ENCODE results near the gene ZNF516. TPM values are rescaled to one million over a fixed set of nuclear protein-coding genes. Genes with fewer than 3 reads are reported as not detected.

Gene ZNF516
- total RNA-seq, 3 donors from 2014 or later = 22.0 to 47.9 (median 23.2) TPM

- ATAC-seq = no peak
- intact Hi-C loops (cut with DNase I, micrococcal nuclease) = no loop called here
- no peak for TF ChIP-seq CTCF (IDR thresholded peaks at IDR 0.05)
- Histone ChIP-seq H3K36me3 (ENCODE audit: low read depth) (no peaks in the 10 kb centered on the region), H3K9me3 (no peaks in the 10 kb centered on the region), H3K4me3 (no peak overlapping the region), H3K4me1 (ENCODE audit: low read depth) (peaks cover 16% of the 10 kb centered on the region)
- DNase-seq = no peak
Observed at GRCh38 chr18:76472829-76473228, 22.2 kb downstream of the ZNF516 start.

- H3K4me3 ChIP-seq = no peak overlapping the region
- TF ChIP-seq CTCF (IDR thresholded peaks at IDR 0.05) = no peak
- no peaks in the 10 kb centered on the region for H3K36me3 ChIP-seq (ENCODE audit: low read depth)
- H3K4me1 ChIP-seq (ENCODE audit: low read depth) = peaks cover 9% of the 10 kb centered on the region
- ATAC-seq (no peak), DNase-seq (no peak)
- H3K9me3 ChIP-seq = no peaks in the 10 kb centered on the region
- intact Hi-C loops (cut with DNase I, micrococcal nuclease) = no loop called here
Observed at GRCh38 chr18:76471593-76471992, 23.4 kb downstream of the ZNF516 start.

DNA sequence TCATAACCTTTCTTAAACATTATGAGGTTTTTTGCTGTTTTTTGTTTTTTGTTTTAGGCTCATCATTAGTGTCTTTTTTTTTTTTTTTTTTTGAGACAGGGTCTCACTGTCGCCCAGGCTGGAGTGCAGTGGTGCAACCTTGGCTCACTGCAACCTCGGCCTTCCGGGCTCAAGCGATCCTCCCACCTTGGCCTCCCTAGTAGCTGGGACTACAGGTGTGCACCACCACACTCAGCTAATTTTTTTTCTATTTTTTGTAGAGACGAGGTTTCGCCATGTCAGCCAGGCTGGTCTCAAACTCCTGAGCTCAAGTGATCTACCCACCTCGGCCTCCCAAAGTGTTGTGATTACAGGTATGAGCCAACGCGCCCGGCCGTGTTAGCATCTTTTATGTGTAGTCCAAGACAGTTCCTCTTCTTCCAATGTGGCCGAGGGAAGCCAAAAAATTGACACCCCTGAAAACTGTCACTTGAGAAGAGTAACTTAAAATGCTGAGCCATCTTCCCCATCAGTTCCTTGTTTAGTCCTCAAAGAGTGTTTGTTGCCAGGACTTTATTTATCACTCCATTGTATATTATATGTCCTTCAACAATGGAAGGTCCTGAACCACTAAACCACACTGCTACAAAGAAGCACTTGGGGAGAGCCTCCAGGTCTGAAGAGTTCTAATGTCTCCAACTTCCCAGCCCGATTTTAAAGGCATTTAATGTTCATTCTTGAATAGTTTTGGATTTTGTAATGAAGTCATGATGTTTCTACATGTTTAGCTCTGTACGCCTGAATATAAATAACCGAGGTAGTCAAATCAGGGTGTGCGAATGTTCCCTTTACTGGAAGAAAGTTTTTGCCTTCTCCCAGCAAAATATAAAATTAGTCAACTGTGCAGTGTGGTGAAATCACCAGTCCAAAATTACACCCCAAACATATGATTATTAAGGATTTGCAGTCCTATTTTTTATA is 26.4 kb downstream of the ZNF516 start:
- ATAC-seq (no peak), DNase-seq (no peak)
- Histone ChIP-seq H3K9me3 (no peaks in the 10 kb centered on the region), H3K4me3 (no peak overlapping the region), H3K4me1 (ENCODE audit: low read depth) (peaks cover 4% of the 10 kb centered on the region), H3K36me3 (ENCODE audit: low read depth) (no peaks in the 10 kb centered on the region)
- TF ChIP-seq CTCF (IDR thresholded peaks at IDR 0.05) = no peak
- intact Hi-C loops (cut with DNase I, micrococcal nuclease) = no loop called here

GRCh38 chr18:76467371-76468190 is 27.5 kb downstream of the ZNF516 start:
- intact Hi-C loops (cut with DNase I, micrococcal nuclease) = no loop called here
- ATAC-seq = peak; percentile 19

More at GRCh38 chr18:76467371-76468190, 27.5 kb downstream of the ZNF516 start:
- Histone ChIP-seq H3K36me3 (ENCODE audit: low read depth) (no peaks in the 10 kb centered on the region), H3K4me3 (no peak overlapping the region), H3K9me3 (no peaks in the 10 kb centered on the region), H3K4me1 (ENCODE audit: low read depth) (peaks cover 4% of the 10 kb centered on the region)
- no peak for DNase-seq
- TF ChIP-seq CTCF (IDR thresholded peaks at IDR 0.05) = no peak
